ENCODE data around the gene SEPTIN5.
"Not testable (repeated sequence)": the region's sequence is repeated elsewhere in the genome, so short reads cannot be mapped to it uniquely, and the experiment has no call there.

Gene SEPTIN5

GRCh38 chr22:19721330-19722177 lies 7.3 kb downstream of the SEPTIN5 start:
- no peak for DNase-seq

- no peak for DNase-seq
Observed at GRCh38 chr22:19722178-19722981, 8.1 kb downstream of the SEPTIN5 start.

GRCh38 chr22:19722982-19723231 lies 8.6 kb downstream of the SEPTIN5 start:
- no peak for DNase-seq

- DNase-seq, result no peak
Observed at GRCh38 chr22:19723232-19723982, 9.1 kb downstream of the SEPTIN5 start, which contains the start of gene GP1BB. TSS of gene GP1BB (plus strand) at chr22:19723539. CDS start at chr22:19723570, 31 bp downstream.

GRCh38 chr22:19723983-19724827 lies 9.9 kb downstream of the SEPTIN5 start:
- no peak for DNase-seq

GRCh38 chr22:19724927-19725661 lies 10.8 kb downstream of the SEPTIN5 start:
- no peak for DNase-seq

GRCh38 chr22:19726064-19726788 lies 11.9 kb downstream of the SEPTIN5 start:
- not testable (repeated sequence) for DNase-seq

GRCh38 chr22:19727310-19728150 lies 13.2 kb downstream of the SEPTIN5 start:
- DNase-seq, result no peak

GRCh38 chr22:19728271-19728670 lies 14.0 kb downstream of the SEPTIN5 start:
- DNase-seq, result no peak

- DNase-seq, result no peak
Observed at GRCh38 chr22:19728836-19729235, 14.5 kb downstream of the SEPTIN5 start.

- no peak for DNase-seq
Observed at GRCh38 chr22:19729507-19729906, 15.2 kb downstream of the SEPTIN5 start.

GRCh38 chr22:19730198-19730597 lies 15.9 kb downstream of the SEPTIN5 start:
- DNase-seq, result no peak

GRCh38 chr22:19730655-19731360 lies 16.5 kb downstream of the SEPTIN5 start:
- peak; percentile 58 for DNase-seq

GRCh38 chr22:19731361-19732135 lies 17.2 kb downstream of the SEPTIN5 start:
- DNase-seq, result no peak

- DNase-seq, result no peak
Observed at GRCh38 chr22:19732403-19733113, 18.3 kb downstream of the SEPTIN5 start.

- no peak for DNase-seq
Observed at GRCh38 chr22:19733755-19734154, 19.5 kb downstream of the SEPTIN5 start.

GRCh38 chr22:19734163-19734562 lies 19.9 kb downstream of the SEPTIN5 start:
- no peak for DNase-seq

GRCh38 chr22:19734837-19735382 lies 20.6 kb downstream of the SEPTIN5 start:
- DNase-seq, result no peak
